Measurements from ENCODE around the gene SAFB2. TPM values are rescaled to one million over a fixed set of nuclear protein-coding genes. Genes with fewer than 3 reads are reported as not detected.

SAFB2 gene
- polyA plus RNA-seq, 5 donors: 71.8 to 106 (median 80.3) TPM

- DNase-seq: peak; percentile 17 to 29
Observed at GRCh38 chr19:5585461-5586299, 36.9 kb downstream of the SAFB2 start.

GRCh38 chr19:5580161-5580571 lies 42.4 kb downstream of the SAFB2 start:
- no peak for DNase-seq

GRCh38 chr19:5579697-5580096 lies 42.9 kb downstream of the SAFB2 start:
- no peak for DNase-seq

GRCh38 chr19:5579286-5579685 lies 43.3 kb downstream of the SAFB2 start:
- no peak for DNase-seq

- peak; percentile 46 to 64 for DNase-seq
Observed at GRCh38 chr19:5578097-5578846, 44.3 kb downstream of the SAFB2 start.

DNA sequence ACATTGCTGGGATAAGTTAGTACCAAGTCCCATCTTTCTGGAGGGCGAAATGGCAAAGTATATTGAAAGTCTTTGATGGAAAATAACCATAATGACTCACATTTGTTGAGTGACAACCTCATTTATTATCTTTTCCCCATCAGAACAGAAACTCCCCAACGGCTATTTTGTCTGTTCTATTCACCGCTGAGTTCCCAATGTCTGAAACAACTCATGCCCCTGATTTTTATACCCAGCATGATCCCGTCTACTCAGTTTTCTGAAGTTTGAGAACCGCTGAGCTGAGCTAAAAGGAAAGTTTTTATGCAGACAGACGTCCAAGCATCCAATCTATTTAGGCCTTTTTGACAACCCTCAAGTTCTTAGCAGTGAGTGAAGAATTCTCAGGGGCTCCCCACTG lies 47.0 kb downstream of the SAFB2 start:
- no peak for DNase-seq

GRCh38 chr19:5572556-5573286 lies 49.9 kb downstream of the SAFB2 start:
- DNase-seq: no peak

GRCh38 chr19:5571777-5572176 lies 50.8 kb downstream of the SAFB2 start:
- no peak for DNase-seq

DNA sequence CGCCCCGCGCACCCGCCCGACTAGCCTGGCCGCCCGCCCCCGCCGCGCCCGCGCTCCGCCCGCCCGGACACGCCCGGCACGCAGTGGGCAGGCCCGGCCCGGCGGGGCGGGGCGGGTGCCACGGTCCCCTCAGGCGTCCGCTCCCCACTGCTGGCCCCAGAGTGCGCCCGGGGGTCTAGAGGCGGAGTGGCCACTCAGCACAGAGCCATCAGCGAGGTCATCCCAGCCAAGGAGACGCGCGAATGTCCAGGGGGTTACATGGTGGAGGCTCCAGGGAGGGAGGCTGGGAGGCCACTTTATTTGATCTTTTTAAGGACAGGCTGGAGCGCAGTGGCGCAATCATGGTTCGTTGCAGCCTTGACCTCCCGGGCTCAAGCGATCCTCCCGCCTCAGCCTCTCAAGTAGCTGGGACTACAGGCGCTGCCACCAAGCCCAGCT lies 54.6 kb downstream of the SAFB2 start:
- DNase-seq: no peak

- no peak for DNase-seq
Observed at GRCh38 chr19:5567360-5567969, 55.1 kb downstream of the SAFB2 start, which contains the start of gene TINCR. TINCR (minus strand) TSS chr19:5567953.

GRCh38 chr19:5564930-5565329 lies 57.6 kb downstream of the SAFB2 start:
- DNase-seq: no peak

GRCh38 chr19:5563935-5564612 lies 58.5 kb downstream of the SAFB2 start:
- DNase-seq: no peak

DNA sequence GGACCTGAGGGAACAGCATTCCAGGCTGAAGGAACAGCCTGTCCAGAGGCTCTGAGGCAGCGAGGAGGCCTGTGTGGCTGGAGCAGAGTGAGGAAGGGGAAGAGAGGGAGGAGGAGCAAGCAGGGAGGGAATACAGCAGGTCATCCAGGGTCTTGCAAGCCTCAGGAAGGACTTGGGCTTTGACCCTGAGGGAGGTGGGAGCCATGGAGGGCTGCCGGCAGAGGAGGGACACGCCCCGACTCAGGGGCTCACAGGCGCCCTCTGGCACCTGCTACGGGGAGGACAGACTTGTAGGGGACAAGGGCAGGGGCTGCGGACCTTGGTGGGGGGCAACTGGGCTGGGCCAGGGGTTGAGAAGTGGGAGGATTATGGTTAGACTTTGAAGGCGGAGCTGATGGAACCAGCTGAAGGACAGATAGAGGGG lies 59.6 kb downstream of the SAFB2 start:
- DNase-seq: no peak

GRCh38 chr19:5562280-5562679 lies 60.3 kb downstream of the SAFB2 start:
- no peak for DNase-seq

- DNase-seq: no peak
Observed at GRCh38 chr19:5561559-5561958, 61.0 kb downstream of the SAFB2 start.

DNA sequence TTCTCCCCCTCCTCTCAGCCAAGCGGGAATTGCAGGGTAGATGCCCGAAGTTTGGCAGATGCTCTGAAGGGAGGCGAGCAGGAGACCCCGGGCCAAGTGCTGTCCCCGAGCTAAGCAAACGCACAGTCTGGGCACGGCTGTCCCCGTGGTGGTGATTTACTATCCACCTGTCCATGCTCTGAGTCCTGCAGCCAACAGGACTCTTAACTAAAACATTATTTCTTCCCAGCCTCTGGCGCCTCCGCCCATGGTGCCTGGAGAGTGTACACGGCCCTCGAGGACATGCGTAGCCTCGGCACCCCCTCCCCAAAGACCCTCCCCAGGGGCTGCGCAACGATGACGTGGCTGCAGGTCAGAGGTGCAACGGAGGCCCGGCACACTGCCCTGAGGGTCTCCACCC lies 62.4 kb downstream of the SAFB2 start:
- DNase-seq: no peak

GRCh38 chr19:5559804-5560133 lies 62.8 kb downstream of the SAFB2 start:
- DNase-seq: no peak

- no peak for DNase-seq
Observed at GRCh38 chr19:5558101-5558621, 64.4 kb downstream of the SAFB2 start.

GRCh38 chr19:5557691-5558090 lies 64.9 kb downstream of the SAFB2 start:
- DNase-seq: no peak

DNA sequence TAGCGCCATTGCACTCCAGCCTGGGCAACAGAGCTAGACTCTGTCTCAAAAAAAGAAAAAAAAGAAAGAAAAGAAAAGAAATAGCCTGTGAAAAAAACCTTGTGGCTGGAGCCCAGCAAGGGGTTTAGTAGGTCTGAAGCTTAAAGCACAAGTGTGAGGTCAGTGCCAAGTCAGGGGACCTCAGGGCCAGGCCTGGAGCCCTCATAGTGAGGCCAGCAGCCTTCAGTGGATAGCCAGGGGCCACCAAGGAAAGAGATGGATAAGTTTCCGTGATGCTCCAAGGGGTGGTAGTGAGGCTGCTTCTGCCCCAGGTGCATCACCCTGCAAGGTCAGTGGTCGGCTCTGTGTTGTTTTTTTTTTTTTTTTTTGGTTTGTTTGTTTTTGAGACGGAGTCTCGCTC lies 67.7 kb downstream of the SAFB2 start:
- no peak for DNase-seq

DNA sequence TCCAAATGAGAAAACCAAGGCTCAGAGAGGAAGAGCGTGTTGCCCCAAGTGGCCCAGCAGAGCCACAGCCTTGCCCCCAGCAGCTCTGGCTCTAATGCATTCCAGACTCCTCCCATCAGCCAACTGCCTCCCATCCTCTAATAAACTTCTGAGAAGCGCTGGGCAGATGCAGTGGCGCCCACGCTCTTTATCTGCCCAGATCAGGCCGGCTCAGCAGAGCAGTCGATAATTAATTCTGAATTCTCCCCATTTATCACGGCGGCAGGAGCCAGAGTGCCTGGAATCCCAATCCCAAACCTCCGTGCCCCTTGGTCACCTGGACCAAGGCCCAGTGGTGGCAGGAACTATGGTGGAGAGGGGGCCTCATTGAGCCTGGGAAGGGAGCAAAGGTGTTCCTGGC lies 68.7 kb downstream of the SAFB2 start:
- no peak for DNase-seq

All from right lung (tissue), 5 donors.